ENCODE data around the gene ZNF394. TPM values are rescaled to one million over a fixed set of nuclear protein-coding genes. Genes with fewer than 3 reads are reported as not detected.

ZNF394 gene
- total and polyA plus RNA-seq, 2 experiments from 2014 or later: 21.9 to 32.0 TPM

DNA sequence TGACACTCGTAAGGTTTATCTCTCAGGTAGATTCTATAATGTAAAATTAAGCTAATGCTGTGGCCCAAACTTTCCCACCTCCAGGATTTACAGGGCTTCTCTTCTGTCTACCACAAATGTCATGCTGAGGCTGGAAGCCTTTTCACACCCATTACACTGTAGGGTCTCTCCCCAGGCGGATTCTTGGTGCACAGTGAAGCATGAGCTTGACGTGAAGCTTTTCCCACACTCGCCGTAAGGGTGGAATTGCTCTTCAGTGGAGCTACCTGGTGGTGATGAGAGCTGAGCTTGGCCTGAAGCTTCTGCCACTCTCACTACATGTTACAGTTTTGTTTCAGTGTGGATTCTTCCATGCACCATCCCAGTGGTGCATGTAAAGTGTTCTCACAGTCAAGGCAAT is 40.5 kb upstream of the ZNF394 start:
- no peak for DNase-seq (ENCODE audit: low read depth in 1 of 2, low spot score in 1 of 2)
- Histone ChIP-seq H3K4me1 (ENCODE audit: low read depth) (no peaks in the 10 kb centered on the region), H3K36me3 (no peaks in the 10 kb centered on the region), H3K27ac (no peak overlapping the region), H3K4me3 (no peak overlapping the region), H3K9me3 (ENCODE audit: low read depth) (peaks cover 4% of the 10 kb centered on the region), H3K27me3 (no peaks in the 10 kb centered on the region)
- TF ChIP-seq CTCF (IDR thresholded peaks at IDR 0.05; ENCODE audit: low read depth, low read length): no peak

GRCh38 chr7:99539213-99539811 is 39.2 kb upstream of the ZNF394 start:
- H3K9me3 ChIP-seq (ENCODE audit: low read depth): peaks cover 4% of the 10 kb centered on the region
- no peaks in the 10 kb centered on the region for H3K36me3 ChIP-seq
- no peak overlapping the region for H3K4me3 ChIP-seq
- no peak for DNase-seq (ENCODE audit: low read depth in 1 of 2, low spot score in 1 of 2)
- H3K27ac ChIP-seq: no peak overlapping the region
- H3K27me3 ChIP-seq: no peaks in the 10 kb centered on the region
- no peaks in the 10 kb centered on the region for H3K4me1 ChIP-seq (ENCODE audit: low read depth)
- TF ChIP-seq CTCF (IDR thresholded peaks at IDR 0.05; ENCODE audit: low read depth, low read length): no peak

- Histone ChIP-seq H3K4me1 (ENCODE audit: low read depth) (no peaks in the 10 kb centered on the region), H3K36me3 (peaks cover 19% of the 10 kb centered on the region), H3K9me3 (ENCODE audit: low read depth) (peaks cover 10% of the 10 kb centered on the region), H3K27me3 (no peaks in the 10 kb centered on the region), H3K4me3 (no peak overlapping the region), H3K27ac (no peak overlapping the region)
- DNase-seq (ENCODE audit: low read depth in 1 of 2, low spot score in 1 of 2): no peak
- TF ChIP-seq CTCF (IDR thresholded peaks at IDR 0.05; ENCODE audit: low read depth, low read length): no peak
Observed at GRCh38 chr7:99535667-99536066, 35.6 kb upstream of the ZNF394 start.

- Histone ChIP-seq H3K4me1 (ENCODE audit: low read depth) (no peaks in the 10 kb centered on the region), H3K27me3 (no peaks in the 10 kb centered on the region), H3K36me3 (peaks cover 29% of the 10 kb centered on the region), H3K4me3 (no peak overlapping the region), H3K9me3 (ENCODE audit: low read depth) (peaks cover 6% of the 10 kb centered on the region), H3K27ac (no peak overlapping the region)
- TF ChIP-seq CTCF (IDR thresholded peaks at IDR 0.05; ENCODE audit: low read depth, low read length): no peak
- no peak for DNase-seq (ENCODE audit: low read depth in 1 of 2, low spot score in 1 of 2)
Observed at GRCh38 chr7:99531354-99531765, 31.3 kb upstream of the ZNF394 start.

GRCh38 chr7:99525713-99526440 is 25.8 kb upstream of the ZNF394 start:
- Histone ChIP-seq H3K9me3 (ENCODE audit: low read depth) (no peaks in the 10 kb centered on the region), H3K4me1 (ENCODE audit: low read depth) (no peaks in the 10 kb centered on the region), H3K27ac (no peak overlapping the region), H3K27me3 (no peaks in the 10 kb centered on the region), H3K36me3 (peaks cover 20% of the 10 kb centered on the region), H3K4me3 (no peak overlapping the region)
- TF ChIP-seq CTCF (IDR thresholded peaks at IDR 0.05; ENCODE audit: low read depth, low read length): peak; percentile 19
- peak in 1 of 2 donors; percentile 28 for DNase-seq (ENCODE audit: low read depth in 1 of 2, low spot score in 1 of 2)

Data from cardiac muscle cell (in vitro differentiated cells and primary cell).